ENCODE data around the gene WFDC10A.
"Not testable (repeated sequence)": the region's sequence is repeated elsewhere in the genome, so short reads cannot be mapped to it uniquely, and the experiment has no call there.

Gene WFDC10A

DNA sequence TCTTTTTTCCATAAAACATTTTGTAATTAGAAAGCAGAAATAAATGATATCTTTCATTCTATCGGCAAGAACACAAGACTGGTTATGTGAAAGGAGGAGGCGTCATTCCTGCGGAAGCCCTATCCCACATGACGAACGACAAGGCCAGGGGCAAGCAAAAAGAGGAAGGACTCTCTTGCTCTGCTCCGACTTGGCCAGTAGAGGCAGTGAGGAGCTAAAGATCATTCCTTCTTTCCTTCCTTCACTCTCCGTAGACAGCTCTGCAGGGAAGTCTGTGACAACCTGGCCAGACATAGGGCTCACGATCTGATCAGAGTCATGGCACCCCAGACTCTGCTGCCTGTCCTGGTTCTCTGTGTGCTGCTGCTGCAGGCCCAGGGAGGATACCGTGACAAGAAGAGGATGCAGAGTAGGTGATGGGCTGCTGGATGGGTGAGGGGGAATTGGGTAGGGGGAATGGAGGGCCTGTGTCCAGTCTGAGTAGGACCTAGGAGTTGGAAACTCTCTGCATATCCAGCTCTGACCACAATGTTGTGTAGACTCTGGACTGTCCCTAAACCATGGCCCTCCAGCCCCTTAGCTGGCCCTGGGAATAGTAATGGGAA is at the start of gene WFDC10A:
Gene WFDC10A, plus strand, starts transcription at position 244 of the 605 bp plus-strand sequence. Its CDS starts 75 bp downstream, at position 319.
- no peak within 1 kb of the TSS for H3K4me3 ChIP-seq (ENCODE audit: low read length)
- TF ChIP-seq, protein P1, sequence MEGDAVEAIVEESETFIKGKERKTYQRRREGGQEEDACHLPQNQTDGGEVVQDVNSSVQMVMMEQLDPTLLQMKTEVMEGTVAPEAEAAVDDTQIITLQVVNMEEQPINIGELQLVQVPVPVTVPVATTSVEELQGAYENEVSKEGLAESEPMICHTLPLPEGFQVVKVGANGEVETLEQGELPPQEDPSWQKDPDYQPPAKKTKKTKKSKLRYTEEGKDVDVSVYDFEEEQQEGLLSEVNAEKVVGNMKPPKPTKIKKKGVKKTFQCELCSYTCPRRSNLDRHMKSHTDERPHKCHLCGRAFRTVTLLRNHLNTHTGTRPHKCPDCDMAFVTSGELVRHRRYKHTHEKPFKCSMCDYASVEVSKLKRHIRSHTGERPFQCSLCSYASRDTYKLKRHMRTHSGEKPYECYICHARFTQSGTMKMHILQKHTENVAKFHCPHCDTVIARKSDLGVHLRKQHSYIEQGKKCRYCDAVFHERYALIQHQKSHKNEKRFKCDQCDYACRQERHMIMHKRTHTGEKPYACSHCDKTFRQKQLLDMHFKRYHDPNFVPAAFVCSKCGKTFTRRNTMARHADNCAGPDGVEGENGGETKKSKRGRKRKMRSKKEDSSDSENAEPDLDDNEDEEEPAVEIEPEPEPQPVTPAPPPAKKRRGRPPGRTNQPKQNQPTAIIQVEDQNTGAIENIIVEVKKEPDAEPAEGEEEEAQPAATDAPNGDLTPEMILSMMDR (conservative IDR thresholded peaks at IDR 0.05; ENCODE audit: low read length), result peak; percentile 80
- DNase-seq (ENCODE audit: low read depth), result peak; percentile 44

DNA sequence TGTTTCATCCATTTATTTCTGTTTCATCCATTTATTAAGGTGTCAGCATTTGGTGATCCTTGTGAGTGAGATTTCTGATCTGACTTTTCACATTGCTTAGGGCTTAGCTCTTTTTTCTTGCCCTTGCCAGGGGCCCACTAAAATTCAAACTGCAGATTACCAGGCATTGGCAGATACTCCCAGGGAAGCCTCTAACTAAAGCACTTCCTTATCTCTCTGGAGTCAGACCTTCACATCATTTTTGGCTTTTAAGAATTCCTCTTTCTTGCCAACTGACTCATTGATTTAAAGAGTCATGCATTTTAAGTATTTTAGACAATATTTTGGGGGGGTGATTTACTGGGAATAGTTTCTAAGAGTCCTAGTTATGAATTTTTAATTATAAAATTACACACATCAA is 47.8 kb upstream of the WFDC10A start:
- H3K4me3 ChIP-seq (ENCODE audit: low read length), result no peak overlapping the region
- TF ChIP-seq, protein P1 (conservative IDR thresholded peaks at IDR 0.05; ENCODE audit: low read length), result no peak
- no peak for DNase-seq (ENCODE audit: low read depth)

DNA sequence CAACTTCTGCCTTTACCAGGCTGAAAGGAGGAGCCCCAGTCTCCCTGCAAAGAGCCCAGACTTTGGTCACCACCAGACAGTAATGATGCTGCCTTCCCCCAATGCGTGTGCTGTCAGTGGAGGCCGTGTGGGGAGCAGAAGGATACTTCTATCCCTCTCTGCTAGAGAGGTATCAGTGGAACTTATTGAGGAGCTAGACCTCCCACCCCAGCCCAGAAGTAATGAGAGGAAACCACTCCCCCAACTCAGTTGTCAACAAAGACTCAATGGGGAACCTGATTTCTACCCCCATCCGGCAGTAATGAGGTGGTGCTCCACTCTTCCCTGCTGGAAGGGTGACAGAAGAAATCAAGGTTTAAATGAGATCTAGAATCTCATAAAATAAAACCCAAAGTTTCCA is 46.0 kb upstream of the WFDC10A start:
- TF ChIP-seq, protein P1 (conservative IDR thresholded peaks at IDR 0.05; ENCODE audit: low read length), result no peak
- no peak for DNase-seq (ENCODE audit: low read depth)
- no peak overlapping the region for H3K4me3 ChIP-seq (ENCODE audit: low read length)

DNA sequence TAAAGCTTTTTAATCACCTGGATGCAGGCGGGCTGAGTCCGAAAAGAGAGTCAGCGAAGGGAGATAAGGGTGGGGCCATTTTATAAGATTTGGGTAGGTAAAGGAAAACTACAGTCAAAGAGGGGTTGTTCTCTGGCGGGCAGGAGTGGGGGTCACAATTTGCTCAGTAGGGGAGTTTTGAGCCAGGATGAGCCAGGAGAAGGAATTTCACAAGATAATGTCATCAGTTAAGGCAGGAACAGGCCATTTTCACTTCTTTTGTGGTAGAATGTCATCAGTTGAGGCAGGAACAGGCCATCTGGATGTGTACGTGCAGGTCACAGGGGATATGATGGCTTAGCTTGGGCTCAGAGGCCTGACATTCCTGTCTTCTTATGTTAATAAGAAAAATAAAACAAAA is 45.2 kb upstream of the WFDC10A start:
- DNase-seq (ENCODE audit: low read depth); H3K4me3 ChIP-seq (ENCODE audit: low read length): not testable (repeated sequence)

DNA sequence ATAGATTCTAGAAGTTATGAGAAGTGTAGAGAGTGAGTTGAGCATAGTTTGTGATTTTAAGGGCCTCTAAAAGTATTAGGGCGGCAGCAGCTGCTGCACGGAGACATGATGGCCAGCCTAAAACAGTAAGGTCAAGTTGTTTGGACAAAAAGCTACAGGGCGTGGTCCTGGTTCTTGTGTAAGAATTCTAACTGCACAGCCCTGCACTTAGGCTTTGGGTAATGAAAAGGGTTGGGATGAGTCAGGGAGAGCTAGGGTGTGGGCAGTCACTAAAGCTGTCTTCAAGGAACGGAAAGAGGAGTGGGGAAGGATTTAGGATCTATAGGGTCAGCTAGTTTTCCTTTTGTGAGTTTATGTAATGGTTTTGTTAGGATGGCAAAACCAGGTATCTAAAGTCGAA is 43.6 kb upstream of the WFDC10A start:
- H3K4me3 ChIP-seq (ENCODE audit: low read length); DNase-seq (ENCODE audit: low read depth): not testable (repeated sequence)

DNA sequence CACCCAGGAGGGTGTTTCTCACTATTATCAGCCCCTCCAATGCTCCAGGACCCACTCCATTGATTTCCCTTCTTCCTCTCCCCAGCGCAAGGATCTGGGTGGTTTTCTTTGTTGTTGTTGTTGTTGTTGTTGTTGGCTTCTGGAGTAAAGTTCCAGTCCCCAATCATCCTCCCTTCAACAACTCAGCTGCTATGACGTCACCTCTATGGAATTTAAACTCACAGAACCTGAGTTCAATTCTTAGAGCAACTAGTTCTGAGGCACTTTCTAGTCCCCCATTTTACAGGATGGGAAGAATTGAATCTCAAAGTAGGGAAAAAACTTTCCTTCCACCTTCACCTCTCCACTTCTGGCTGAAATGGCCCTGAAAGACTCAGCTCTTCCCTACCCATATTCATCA is 40.7 kb upstream of the WFDC10A start:
- DNase-seq (ENCODE audit: low read depth), result no peak
- H3K4me3 ChIP-seq (ENCODE audit: low read length), result no peak overlapping the region
- TF ChIP-seq, protein P1 (conservative IDR thresholded peaks at IDR 0.05; ENCODE audit: low read length), result no peak

DNA sequence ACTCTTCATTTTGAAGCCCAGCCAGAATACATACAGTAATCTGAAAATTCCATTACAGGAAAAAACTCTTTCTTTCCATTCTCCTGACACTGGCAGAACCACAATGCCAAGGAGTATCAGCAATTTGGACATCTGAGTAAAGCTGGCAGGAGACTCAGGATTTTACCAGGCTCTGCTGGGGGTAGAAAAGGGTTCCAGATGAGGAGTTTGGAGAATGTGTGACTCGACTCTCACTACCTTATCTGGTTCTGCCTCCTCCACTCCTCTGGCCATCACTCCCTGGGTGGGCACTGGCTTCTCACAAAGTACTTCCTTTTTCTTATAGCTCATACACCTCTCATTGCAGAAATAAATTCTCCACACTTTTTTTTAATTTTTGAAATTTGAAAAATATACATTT is 39.8 kb upstream of the WFDC10A start:
- H3K4me3 ChIP-seq (ENCODE audit: low read length), result no peak overlapping the region
- TF ChIP-seq, protein P1 (conservative IDR thresholded peaks at IDR 0.05; ENCODE audit: low read length), result no peak
- DNase-seq (ENCODE audit: low read depth), result no peak

DNA sequence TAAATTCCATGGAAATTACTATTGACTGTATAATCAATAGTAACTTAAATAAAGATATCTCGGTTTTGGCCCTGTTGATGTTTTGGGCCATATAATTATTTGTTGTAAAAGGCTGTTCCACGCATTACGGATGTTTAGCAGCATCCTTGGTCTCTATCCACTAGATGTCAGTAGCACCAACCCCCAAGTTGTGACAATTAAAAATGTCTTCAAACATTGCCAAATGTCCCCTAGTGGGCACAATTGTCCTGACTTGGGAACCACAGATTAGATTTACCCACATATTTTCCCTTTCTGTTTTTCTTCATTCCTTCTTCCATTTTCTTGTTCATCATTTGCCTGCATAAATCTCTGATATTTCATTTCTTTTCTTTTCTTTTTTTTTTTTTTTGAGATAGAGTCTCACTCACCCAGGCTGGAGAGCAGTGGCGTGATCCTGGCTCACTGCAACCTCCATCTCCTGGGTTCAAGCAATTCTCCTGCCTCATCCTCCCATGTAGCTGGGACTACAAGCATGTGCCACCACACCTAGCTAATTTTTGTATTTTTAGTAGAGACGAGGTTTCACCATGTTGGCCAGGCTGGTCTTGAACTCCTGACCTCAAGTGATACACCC is 36.9 kb upstream of the WFDC10A start:
- TF ChIP-seq, protein P1 (conservative IDR thresholded peaks at IDR 0.05; ENCODE audit: low read length), result peak; percentile 71
- no peak overlapping the region for H3K4me3 ChIP-seq (ENCODE audit: low read length)
- peak; percentile 30 for DNase-seq (ENCODE audit: low read depth)
